HG03060 (cell line): Measurements from ENCODE around the gene HFE.
"Not testable (repeated sequence)": the region's sequence is repeated elsewhere in the genome, so short reads cannot be mapped to it uniquely, and the experiment has no call there.

Source experiments
- ATAC-seq: cut with Tn5 transposase; IDR thresholded peaks from one replicate; pipeline ENCODE4 v1.9.1; 2021; ENCODE audit warnings: low read depth, moderate number of reproducible peaks; ENCODE audit not compliant: unreplicated experiment

Gene HFE

GRCh38 chr6:26058477-26059033 is 28.7 kb upstream of the HFE start:
- ATAC-seq = not testable (repeated sequence)

GRCh38 chr6:26059941-26060340 is 27.3 kb upstream of the HFE start:
- no peak for ATAC-seq

GRCh38 chr6:26064619-26065257 is 22.5 kb upstream of the HFE start:
- no peak for ATAC-seq

- peak; percentile 82 for ATAC-seq
Observed at GRCh38 chr6:26065952-26066380, 21.3 kb upstream of the HFE start.

- ATAC-seq = no peak
Observed at GRCh38 chr6:26067367-26067766, 19.9 kb upstream of the HFE start.

GRCh38 chr6:26068036-26068435 is 19.2 kb upstream of the HFE start:
- no peak for ATAC-seq

GRCh38 chr6:26071135-26071534 is 16.1 kb upstream of the HFE start:
- no peak for ATAC-seq

- no peak for ATAC-seq
Observed at GRCh38 chr6:26075063-26075717, 12.0 kb upstream of the HFE start.

- not testable (repeated sequence) for ATAC-seq
Observed at GRCh38 chr6:26078066-26078465, 9.2 kb upstream of the HFE start.

GRCh38 chr6:26081096-26081495 is 6.1 kb upstream of the HFE start:
- not testable (repeated sequence) for ATAC-seq

- ATAC-seq = no peak
Observed at GRCh38 chr6:26086211-26086610, 1.0 kb upstream of the HFE start.

- ATAC-seq = no peak
Observed at GRCh38 chr6:26088344-26088743, 1.1 kb downstream of the HFE start.

GRCh38 chr6:26089272-26089671 is 2.0 kb downstream of the HFE start:
- ATAC-seq = no peak

- ATAC-seq = no peak
Observed at GRCh38 chr6:26092443-26092842, 5.2 kb downstream of the HFE start.

- no peak for ATAC-seq
Observed at GRCh38 chr6:26094036-26094435, 6.8 kb downstream of the HFE start.

GRCh38 chr6:26097268-26097875 is 10.1 kb downstream of the HFE start:
- ATAC-seq = no peak

- no peak for ATAC-seq
Observed at GRCh38 chr6:26103141-26103769, 16.0 kb downstream of the HFE start.

- peak; percentile 81 for ATAC-seq
Observed at GRCh38 chr6:26103770-26104456, 16.7 kb downstream of the HFE start.

- peak; percentile 1 for ATAC-seq
Observed at GRCh38 chr6:26104457-26105108, 17.4 kb downstream of the HFE start.

- ATAC-seq = no peak
Observed at GRCh38 chr6:26105109-26105730, 18.0 kb downstream of the HFE start.
